Activated gamma-delta T cell (primary cell): ENCODE results near the gene ERFL.
A peak's percentile ranks its signal among the peaks of the same experiment; 100 is the strongest.
"Not testable (repeated sequence)": the region's sequence is repeated elsewhere in the genome, so short reads cannot be mapped to it uniquely, and the experiment has no call there.

Experiments used
- DNase-seq: peaks from one replicate; lab custom pipeline; 2025; lab: John Stamatoyannopoulos, UW

The ERFL gene

DNA sequence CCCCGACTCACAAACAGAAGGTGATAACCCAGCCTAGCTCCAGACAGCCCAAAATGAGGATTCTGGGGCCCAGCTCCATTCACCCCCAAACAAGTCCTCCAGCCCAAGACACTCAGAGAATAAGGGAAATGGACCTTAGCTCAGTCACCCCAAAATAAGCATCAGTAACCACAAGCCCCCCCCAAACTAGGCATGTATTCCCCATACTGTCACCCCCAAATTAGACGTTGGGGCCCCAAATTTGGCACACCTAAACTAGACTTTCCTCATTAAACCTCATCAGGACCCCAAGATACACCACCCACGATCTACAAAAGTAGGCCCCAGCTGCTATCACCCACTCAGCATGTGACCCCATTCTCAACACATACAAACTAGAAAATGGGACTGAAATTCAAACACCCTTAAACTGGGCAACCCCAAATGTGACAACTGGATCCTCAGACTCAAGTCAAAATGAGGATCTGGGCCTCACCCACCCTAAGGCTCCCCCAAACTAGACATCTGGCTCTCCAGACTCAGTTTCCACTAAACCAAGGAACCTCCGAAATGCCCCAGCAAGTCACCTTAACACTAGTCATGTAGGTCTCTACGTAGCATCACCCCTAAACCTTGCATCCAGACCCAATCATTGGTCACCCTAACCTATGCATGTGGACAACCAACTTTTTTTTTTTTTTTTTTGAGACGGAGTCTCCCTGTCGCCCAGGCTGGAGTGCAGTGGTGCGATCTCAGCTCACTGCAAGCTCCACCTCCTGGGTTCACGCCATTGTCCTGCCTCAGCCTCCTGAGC lies 13.4 kb upstream of the ERFL start:
- no peak for DNase-seq

DNA sequence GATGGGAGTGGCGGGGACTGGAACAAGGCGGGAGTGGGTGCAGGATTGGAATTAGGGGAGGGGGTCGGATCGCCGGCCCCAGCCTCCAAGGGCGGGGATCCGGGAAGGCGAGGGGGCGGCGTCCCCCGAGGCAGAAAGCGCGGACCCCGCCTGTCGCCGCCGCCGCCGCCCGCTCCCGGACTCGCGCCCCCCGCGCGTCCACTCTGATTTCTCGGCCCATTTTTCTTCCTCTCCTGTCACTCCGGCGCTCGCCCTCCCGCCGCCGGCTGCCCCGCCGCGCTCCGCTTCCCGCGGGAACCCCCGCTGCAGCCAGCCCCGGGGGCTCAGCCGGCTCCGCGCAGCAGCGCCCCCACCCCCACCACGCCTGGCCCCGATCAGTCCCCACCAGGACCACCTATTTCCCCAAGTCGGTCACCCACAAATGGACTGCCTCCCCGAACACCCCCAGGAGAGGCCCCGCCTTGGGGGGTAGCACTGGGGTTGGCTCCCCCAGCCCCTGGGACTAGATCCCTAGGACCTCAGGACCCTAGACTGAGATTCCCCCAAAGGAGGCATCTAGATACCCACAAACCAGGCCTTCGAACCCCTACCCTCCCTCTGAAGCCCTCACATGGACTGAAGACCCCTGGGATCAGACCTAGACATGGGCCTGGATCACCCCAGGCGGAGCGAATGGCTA lies 12.6 kb upstream of the ERFL start:
- DNase-seq = no peak

DNA sequence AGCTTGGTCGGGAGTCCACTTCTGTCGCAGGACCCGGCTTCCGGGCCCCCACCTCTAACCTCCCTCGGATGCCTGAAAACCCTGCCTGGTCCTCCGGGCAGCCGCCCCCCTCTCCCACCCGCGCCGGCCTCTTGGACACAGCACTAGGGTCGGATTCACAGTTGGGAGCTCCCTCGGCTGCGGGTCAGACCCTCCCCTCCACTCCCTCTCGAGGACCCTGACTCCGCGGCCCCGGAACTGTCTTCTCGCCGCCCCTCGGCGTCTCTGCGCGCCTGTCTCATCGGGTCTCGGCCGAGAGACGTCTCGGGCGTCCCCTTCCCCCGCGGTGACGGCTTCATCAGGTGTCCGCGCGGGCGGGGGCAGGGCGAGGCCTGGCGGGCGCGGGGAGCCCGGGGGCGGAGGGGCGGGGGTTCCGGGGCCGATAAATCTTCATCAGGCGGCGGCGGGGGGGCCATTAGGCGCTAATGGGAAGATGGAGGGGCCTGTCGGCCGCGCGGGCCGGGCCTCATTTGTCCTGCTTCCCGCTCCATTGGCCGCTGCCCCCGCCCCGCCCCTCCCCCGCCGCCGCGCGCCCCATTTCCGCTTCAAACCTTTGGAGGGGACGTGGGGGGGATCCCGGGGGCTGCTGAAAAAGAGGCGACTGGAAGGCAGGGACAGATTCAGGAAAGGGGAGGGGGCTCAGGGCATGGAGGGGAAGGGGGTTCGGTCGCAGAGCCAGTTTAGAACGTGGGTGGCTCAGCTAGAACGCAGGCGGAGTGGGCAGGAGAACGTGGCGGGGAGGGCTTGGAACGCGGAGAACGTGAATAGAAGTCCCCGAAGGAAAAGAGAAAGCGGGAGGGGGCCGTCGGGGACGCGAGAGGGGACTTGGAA lies 11.8 kb upstream of the ERFL start:
- peak; percentile 34 for DNase-seq

DNA sequence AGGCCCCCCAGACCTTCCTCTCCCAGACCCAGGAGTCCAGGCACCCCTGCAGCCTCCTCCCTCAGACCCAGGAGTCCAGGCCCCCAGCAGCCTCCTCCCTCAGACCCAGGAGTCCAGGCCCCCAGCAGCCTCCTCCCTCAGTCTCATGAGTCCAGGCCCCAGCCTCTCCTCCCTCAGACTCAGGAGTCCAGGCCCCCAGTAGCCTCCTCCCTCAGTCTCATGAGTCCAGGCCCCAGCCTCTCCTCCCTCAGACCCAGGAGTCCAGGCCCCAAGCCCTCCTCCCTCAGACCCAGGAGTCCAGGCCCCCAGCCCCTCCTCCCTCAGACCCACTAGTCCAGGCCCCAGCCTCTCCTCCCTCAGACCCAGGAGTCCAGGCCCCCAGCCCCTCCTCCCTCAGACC lies 11.0 kb upstream of the ERFL start:
- not testable (repeated sequence) for DNase-seq

DNA sequence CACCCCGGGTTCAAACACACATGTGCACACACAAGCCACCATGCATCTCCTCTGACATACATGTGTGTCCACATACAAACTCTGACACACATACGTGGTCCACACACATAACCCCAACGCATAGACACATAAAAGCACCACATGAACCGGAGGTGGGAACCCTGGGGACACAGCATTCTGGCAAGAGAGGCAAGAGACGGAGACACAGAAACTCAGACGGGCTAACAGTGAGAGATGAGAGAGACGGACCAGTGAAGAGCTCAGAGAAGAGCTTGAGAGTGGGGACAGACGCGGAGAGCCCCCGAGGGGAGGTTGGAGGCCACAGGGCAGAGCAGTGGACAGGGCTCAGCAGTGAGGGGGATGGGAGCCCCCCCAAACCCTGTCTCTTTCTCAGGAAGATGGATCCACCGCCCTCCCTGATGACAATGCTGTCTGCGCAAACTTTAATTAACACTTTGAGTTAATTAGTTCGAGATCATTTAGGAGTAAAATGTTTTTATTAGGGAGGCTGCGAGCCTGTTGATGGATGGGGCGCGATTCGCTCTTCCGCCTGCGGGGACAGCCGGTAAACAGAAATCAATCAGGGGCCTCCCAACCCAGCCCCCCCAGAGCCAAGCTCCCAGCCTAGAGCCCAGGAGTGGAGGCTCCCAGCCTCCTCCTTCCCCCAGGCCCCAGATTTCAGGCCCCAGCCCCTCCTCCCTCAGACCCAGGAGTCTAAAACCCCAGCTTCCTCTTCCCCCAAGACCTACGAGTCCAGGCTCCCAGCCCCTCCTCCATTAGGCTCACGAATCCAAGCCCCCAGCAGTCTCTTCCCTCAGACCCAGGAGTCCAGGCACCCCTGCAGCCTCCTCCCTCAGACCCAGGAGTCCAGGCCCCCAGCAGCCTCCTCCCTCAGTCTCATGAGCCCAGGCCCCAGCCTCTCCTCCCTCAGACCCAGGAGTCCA lies 9.5 kb upstream of the ERFL start:
- no peak for DNase-seq

DNA sequence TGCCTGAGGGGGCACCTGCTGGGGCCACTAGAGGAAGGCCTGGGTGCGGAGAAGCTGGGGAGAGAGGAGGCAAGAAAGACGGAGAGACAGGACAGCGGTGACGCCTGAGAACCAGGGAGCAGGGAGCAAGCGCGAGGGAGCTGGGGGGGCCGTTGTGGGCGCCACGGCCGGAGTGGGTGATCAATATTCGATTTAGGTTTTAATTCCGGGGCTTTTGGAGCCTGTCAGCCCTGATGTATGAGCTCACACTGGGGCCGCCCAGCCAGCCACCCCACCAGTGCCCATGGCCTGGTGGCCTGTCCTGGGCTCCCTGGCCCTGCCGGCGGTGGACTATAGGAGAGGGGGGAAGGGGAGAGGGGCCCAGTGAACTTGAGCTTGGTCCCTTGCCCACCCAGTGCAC lies 8.7 kb upstream of the ERFL start:
- DNase-seq = no peak

DNA sequence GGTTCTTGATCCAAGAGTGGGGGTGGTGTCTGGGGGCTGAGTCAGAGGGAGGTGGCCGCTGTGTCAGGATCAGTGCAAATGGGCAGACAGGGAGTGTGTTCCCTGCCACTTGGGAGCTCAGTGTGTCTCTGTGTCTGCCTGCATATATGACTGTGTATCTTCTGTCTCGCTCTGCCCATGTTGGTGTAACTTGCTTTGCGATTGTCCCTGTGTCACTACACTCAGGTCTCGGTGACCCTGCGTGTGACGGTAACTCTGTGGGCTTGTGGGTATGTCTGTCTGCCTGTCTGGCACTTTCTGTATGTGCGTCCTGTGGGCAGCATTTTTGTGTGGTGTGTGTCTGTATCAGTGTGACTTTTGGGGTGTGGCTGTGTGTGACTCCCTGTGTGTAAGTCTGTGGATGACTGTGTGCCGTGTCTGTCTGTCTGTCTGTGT lies 8.2 kb upstream of the ERFL start:
- DNase-seq = no peak

DNA sequence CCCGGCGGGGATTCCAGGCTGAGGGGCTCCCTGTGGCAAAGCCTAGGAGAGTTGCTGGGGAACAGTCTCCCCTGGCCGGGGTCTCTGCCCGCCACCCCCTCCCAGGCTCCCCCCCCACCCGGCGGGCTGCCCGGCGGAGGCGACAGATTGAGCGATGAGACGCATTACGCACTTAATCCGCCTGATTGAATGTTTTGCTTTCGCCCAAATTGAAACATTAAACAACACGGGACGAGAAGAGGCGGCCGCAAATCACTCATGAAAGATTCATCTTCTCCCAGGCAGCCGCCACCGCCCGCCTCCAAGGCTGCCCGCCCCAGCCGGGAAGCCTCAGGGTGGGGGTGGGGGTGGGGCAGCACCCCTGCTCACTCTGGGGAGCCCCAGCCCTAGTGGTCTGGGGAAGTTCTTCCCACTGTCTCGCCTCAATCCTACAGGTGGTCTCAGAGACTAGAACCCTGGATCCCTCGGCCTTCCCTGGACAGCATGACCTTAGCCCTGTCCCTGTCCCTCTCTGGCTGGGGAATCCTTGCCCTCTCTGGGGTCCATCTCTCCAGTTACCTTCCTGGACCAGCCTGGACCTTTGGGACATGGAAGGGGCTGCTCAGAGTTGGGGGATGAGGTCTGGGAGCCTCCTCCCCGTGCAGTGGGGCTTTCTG lies 7.6 kb upstream of the ERFL start:
- DNase-seq = no peak

DNA sequence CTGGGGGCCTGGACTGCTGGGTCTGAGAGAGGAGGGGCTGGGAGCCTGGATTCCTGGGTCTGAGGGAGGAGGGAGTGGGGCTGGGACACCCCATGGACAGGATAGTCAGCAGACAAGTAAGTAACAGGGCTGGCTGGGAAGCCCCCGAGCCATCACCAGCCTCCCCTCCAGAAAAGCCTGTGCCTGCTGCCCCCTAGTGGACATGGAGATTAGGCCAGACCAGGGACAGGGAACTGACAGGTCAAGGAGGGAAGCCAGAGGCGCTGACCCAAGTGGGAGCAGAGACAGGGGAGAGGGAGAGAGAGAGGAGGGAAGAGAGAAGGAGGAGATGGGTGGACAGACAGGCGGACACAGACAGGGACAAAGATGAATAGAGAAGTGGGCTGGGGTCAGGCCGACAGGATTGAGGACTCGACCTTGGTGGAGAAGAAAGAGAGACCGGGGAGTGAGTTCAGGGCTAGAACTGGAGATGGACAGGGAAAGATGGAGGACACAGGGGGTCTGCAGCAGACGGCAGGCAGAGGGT lies 6.7 kb upstream of the ERFL start:
- no peak for DNase-seq

DNA sequence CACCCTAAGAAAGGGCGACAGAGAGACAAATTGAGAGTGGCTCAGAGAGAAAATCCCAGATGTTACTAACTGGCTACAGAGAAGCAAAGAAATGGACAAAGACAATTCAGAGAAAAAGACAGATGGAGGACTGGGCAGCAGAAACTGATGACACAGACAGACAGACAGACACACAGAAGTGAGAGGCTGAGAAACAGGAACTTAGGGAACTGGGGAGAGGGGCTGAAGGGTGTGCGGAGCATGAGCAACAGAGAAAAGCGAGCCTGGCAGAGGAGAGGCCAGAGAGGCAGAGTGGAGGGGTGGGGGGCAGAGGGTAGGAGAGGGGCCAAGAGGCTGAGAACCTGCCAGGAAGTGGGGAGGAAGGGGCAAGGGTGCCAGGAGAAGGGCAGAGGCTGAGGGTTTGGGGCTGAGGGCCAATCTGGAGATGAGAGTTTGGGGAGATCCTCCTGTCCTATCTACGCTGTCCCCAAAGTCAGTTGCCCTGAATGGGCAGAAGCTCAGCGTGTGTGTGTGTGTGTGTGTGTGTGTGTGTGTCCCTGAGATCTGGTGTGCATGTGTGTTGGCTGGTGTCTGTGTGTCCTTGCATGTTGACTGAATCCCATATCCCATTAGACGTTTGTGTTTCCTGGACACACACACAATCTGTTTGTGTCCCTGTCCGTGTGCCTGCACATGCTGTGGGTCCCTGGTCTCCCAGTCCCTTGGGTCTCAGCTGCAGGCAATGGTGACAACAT lies 5.6 kb upstream of the ERFL start:
- no peak for DNase-seq

DNA sequence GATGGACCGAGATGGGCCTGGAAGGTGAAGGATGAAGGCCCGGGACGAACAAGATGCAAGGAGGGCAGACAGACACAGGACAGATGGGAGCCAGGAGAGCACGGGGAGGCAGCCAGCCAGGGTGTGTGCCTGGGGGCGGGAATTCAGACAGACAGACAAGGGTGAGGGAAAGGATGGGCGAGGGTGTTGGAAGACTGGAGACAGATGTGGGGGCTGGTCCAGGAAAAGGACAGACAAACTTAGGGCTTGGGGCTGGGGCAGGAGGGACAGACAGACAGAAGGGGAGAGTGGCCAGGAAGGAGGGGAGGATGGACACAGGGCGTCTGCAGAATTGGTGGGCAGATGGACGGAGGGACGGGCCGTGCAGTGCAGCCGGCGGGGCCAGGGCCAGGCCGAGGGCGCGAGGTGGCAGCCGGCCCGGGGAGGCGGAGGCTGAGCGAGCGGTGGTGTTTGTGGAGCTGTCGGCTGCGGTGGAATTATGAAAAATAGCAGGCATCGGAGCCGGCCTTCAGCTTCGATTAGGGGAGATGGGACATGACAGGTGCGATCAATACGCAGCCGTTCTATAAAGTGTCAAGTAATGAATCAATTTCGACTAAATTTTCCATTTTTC lies 4.6 kb upstream of the ERFL start:
- DNase-seq = no peak

DNA sequence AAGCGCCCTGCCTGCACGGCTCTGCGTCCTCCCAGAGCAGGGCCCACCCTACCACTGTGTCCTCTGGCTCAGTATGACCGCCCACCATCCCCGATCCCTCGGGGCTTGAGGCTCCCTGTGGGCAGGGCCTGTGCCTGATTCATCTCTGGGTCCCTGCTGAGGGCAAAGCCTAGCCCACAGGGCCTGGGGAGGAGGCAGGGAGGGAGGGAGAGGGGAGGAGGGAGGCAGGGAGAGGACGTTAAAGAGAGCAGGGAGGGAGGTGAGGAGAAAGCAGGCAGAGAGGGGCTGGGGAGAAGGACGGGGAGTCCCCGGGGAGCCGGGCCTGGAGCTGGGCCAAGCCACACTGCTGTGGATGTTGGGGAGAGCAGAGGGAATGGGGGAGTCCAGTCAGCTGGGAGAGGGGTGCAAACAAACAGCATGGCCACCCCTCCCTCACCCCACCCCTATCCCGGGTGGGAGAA lies 4.0 kb upstream of the ERFL start:
- DNase-seq = no peak

DNA sequence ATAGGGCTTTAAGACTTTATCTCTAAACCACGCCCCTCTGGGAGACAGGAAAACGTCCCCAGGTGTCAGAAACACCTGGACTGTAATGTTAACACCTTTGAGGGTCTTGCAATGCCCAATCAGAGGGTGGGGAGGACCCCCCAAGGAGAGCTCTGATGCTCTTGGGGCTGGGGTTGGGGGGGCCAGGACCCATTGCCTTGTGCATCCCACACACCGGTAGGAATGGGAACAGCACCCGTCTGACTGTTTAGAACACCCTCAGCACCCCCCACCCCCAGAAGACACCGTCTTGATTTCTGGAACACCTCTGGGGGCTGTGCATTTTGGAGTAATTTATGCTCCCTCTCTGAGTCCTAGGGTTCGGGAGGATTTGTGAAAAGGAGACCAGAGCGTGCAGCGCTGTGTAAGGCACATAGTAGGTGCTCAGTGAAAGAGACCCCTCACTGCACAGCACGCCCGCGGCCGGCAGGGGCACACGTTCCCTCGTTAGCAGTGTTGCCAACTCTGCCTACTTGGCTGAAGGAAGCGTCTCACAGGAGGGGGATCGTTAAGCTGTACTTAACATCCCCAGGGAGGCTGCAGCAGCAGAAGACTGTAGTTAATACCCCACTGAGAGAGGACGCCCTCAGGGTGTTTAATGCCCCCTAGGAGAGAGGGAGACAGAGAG lies 2.8 kb upstream of the ERFL start:
- DNase-seq = no peak

DNA sequence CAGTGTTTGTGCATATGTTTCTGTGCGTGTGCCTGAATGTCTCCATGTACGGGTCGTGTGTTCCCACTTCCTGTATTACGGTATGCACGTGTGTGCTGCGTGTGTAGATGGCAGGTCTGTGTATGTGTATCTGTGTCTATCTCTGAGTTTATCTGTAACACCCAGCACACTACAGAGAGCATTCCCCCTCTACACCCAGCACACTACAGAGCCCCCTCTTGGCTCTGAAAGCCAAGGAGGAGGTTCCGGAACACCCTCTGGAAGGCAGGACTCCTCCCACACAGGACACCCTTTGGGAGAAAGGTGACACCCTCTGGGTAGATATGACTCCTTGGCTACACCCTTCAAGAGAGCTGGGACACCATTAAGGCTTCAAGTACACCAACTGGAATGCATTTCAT lies 2.1 kb upstream of the ERFL start:
- DNase-seq = no peak

DNA sequence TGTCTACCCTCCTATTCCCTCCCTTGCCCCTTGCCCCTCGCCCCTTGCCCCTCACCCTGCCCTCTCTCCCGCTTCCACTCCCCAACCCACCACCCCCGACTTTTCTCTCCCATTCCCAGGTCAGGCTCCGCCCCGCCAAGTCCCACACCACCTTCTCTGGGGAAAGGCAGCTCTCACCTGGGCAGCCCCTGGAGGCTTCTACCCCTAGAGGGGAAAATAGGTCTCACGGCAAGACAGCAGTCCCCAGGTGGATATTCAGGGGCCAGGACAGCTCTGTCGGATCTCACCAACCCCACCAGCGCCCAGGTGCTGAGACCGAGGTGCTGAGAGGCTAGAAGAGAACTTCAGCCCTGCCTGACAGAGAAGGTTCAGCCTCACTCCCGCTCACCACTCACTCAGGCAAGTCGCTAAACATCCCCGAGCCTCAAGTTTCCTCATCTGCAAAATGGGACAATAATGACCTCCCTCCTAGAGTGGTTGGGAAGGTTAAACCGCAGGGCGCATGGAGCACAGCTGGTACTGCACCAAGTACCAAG lies 1.4 kb upstream of the ERFL start:
- DNase-seq = no peak

DNA sequence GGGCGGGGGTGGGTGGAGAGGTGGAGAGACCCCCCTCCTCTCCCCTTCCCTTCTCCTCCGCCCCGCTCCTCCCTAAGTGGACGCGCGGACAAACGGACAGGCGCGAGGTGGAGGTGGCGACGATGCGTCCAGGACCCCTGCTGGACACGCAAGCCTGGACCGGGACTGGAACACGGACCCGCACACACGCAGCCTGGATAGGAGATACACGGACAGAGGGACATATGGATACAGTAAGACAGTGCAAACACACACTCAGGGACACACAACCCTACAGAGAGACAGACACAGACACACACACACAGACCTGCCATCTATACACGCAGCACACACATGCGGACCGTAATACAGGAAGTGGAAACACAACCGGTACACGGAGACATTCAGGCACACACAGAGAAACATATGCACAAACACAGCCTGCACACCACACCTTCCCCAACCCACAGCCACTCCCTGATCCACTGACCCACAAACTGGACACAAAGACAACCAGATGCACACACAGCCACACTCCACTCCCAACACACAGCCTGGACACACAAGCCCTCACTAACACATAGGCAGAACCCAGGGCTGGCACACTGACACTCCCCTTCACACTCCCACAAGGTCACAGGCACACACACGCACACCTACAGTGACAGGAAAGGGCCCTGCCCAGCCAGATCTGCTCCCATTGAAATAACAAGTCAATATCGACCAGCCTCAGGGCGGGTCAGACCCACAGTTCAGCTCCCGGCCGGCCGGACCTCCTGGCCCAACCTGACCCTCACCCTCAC lies 696 bp upstream of the ERFL start:
- no peak for DNase-seq

DNA sequence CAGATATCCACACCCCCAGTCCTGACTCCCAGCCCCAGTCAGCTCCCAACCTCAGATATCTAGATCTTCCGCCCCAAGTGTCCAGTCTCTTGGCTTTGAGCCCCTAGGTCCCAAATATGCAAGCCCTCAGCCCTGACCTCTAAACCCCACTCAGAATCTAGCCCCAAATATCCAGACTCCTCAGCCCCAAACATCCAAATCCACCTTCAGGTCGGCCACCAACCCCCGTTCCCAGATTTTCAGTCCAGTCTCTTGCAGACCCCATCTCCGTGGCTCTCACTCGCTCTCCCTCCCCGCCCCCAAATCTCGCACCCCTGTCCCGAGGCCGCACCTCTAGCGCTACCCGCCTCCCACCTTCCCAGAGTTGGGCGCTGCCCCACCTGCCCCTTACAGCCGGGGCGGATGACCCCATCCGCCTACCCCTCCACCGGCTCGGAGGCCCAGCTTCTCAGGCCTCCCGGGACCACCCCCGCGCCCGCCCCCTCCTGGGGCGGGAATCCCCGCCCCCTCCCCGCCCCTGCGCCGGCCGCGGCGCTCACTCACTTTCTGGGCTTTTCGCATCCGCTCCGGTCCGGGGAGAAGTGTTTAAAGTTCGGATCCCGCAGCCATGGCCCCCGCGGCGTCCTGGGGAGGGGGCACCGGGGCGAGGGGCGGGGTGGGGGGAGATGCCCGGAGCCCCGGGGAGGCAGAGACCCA lies 604 bp downstream of the ERFL start:
- DNase-seq = peak; percentile 33
